CD4-positive, alpha-beta T cell (primary cell): Measurements from ENCODE around the gene ANKRD1. TPM values are rescaled to one million over a fixed set of nuclear protein-coding genes. Genes with fewer than 3 reads are reported as not detected.

ENCODE experiments used
- ATAC-seq: fragments of 200-7000 bp; cut with Tn5 transposase; one replicate; pipeline ENCODE4 v1.10.0; 2022; ENCODE audit warnings: mild to moderate bottlenecking; ENCODE audit not compliant: poor library complexity
- CTCF ChIA-PET: fragments of 350-600 bp; sonication (Branson Sonifier 250); formaldehyde crosslinking; loops from one replicate; lab custom pipeline; 2021; ENCODE audit warnings: antibody characterized with exemption, inconsistent platforms; lab: Charles Lee
- POLR2A ChIA-PET: fragments of 350-600 bp; sonication (Branson Sonifier 250); formaldehyde crosslinking; loops from one replicate; lab custom pipeline; 2021; ENCODE audit warnings: antibody characterized with exemption, inconsistent platforms; lab: Charles Lee
- DNase-seq, 14 experiments: peaks; one replicate each; pipeline ENCODE4 v3.0.0-alpha.2; 2013 to 2020; ENCODE audit warnings: mixed read lengths in 2 of 14
- H3K27ac ChIP-seq, 2 donors: one replicate each; pipeline versions ENCODE4 v1.5.1 to v1.7.0; 2013; ENCODE audit warnings: low read length in 2 of 2, low read depth in 1 of 2, mild to moderate bottlenecking in 1 of 2
- H3K27me3 ChIP-seq, 2 experiments: 1 replicate in 1 of 2; 2 replicates in 1 of 2; pipeline versions ENCODE4 v1.6.1 to v1.7.0; 2013; ENCODE audit warnings: low read length in 2 of 2, control low read depth in 1 of 2, mild to moderate bottlenecking in 1 of 2, moderate library complexity in 1 of 2; ENCODE audit not compliant: insufficient read depth in 2 of 2, control insufficient read depth in 1 of 2
- H3K36me3 ChIP-seq: one replicate; pipeline ENCODE4 v1.6.1; 2013; ENCODE audit warnings: low read length, control low read depth; ENCODE audit not compliant: insufficient read depth
- H3K4me1 ChIP-seq: one replicate; pipeline ENCODE4 v1.6.1; 2013; ENCODE audit warnings: low read length, control low read depth; ENCODE audit not compliant: insufficient read depth
- H3K4me3 ChIP-seq: one replicate; pipeline ENCODE4 v1.5.1; 2013; ENCODE audit warnings: mild to moderate bottlenecking, low read length, moderate library complexity
- H3K9me3 ChIP-seq, 2 experiments: 1 replicate in 1 of 2; 2 replicates in 1 of 2; pipeline versions ENCODE4 v1.6.1 to v1.7.0; 2013; ENCODE audit warnings: low read length in 2 of 2, mild to moderate bottlenecking in 2 of 2, control low read depth in 1 of 2, moderate library complexity in 1 of 2; ENCODE audit not compliant: control insufficient read depth in 1 of 2, insufficient read depth in 1 of 2
- H3K27ac Mint-ChIP-seq: one replicate; pipeline ENCODE4 v1.8.0; 2020; ENCODE audit warnings: mixed read lengths
- H3K27me3 Mint-ChIP-seq: one replicate; pipeline ENCODE4 v1.8.0; 2021; ENCODE audit warnings: mixed read lengths
- H3K36me3 Mint-ChIP-seq: one replicate; pipeline ENCODE4 v1.8.0; 2021; ENCODE audit warnings: low read depth, mixed read lengths
- H3K4me1 Mint-ChIP-seq: one replicate; pipeline ENCODE4 v1.8.0; 2021; ENCODE audit warnings: low read depth, mixed read lengths
- H3K4me3 Mint-ChIP-seq: one replicate; pipeline ENCODE4 v1.8.0; 2020; ENCODE audit warnings: mild to moderate bottlenecking, mixed read lengths
- H3K9me3 Mint-ChIP-seq: one replicate; pipeline ENCODE4 v1.8.0; 2020; ENCODE audit warnings: mixed read lengths
- CTCF ChIP-seq: fragments of 200-600 bp; IDR thresholded peaks from one replicate; pipeline ENCODE4 v1.8.0; 2022; ENCODE audit warnings: antibody characterized with exemption, mild to moderate bottlenecking
- intact Hi-C, 2 experiments: fragments of 100-400 bp; cut with DNase I in 1 of 2; cut with micrococcal nuclease in 1 of 2; formaldehyde crosslinking; loops; one replicate each; pipeline versions ENCODE4 v1.15.1 to v1.9.0; 2023 to 2025; cut with DNase I, micrococcal nuclease
- total RNA-seq, 174 experiments: library from RNA in 2 of 174; stranded (reverse) in 2 of 174; gene quantifications; one replicate each; pipeline ENCODE4 v1.2.3 and lab custom pipeline; 2021 to 2026

ANKRD1 gene
- total RNA-seq, 2 experiments from 2014 or later: not detected

GRCh38 chr10:90912174-90912573, 8.7 kb downstream of the ANKRD1 start:
- no peaks in the 10 kb centered on the region for H3K36me3 ChIP-seq
- H3K9me3 Mint-ChIP-seq: no peaks in the 10 kb centered on the region
- H3K27ac ChIP-seq: no peak overlapping the region
- peaks cover 12% of the 10 kb centered on the region for H3K36me3 Mint-ChIP-seq
- H3K27me3 Mint-ChIP-seq: peaks cover 4% of the 10 kb centered on the region
- no peak overlapping the region for H3K4me3 Mint-ChIP-seq
- H3K4me1 Mint-ChIP-seq: peaks cover 4% of the 10 kb centered on the region
- DNase-seq (no peak), ATAC-seq (no peak)
- intact Hi-C loops: loop anchor here in 1 of 2 experiments (10.0 kb wide), 1 partner anchor 163 kb away; no protein-coding TSS in a partner anchor
- H3K4me3 ChIP-seq: no peak overlapping the region
- peaks cover 4% of the 10 kb centered on the region for H3K4me1 ChIP-seq
- ChIA-PET CTCF (interaction anchor here (0.6 to 1.6 kb wide), 17 partner anchors 9 to 1280 kb away, joined by 3 to 12 read pairs (median 4); partner anchors contain the start of gene ANKRD1), POLR2A (interaction anchor here (1.1 kb wide), 1 partner anchor 338 kb away, joined by 4 read pairs; no protein-coding TSS in a partner anchor)
- no peaks in the 10 kb centered on the region for H3K9me3 ChIP-seq
- H3K27me3 ChIP-seq: no peaks in the 10 kb centered on the region
- no peak overlapping the region for H3K27ac Mint-ChIP-seq
- no peak for TF ChIP-seq CTCF

- peak; percentile 95 for ATAC-seq
- Histone ChIP-seq H3K27me3 (no peaks in the 10 kb centered on the region), H3K36me3 (no peaks in the 10 kb centered on the region), H3K27ac (no peak overlapping the region), H3K9me3 (no peaks in the 10 kb centered on the region), H3K4me1 (peaks cover 4% of the 10 kb centered on the region), H3K4me3 (no peak overlapping the region)
- DNase-seq: peak in 12 of 14 experiments; percentile 9 to 77 (median 26)
- TF ChIP-seq CTCF: peak; percentile 75
- no peak overlapping the region for H3K4me3 Mint-ChIP-seq
- no peaks in the 10 kb centered on the region for H3K9me3 Mint-ChIP-seq
- intact Hi-C loops: loop anchor here (1.0 to 10.0 kb wide), 3 partner anchors 95 to 340 kb away; no protein-coding TSS in a partner anchor
- no peak overlapping the region for H3K27ac Mint-ChIP-seq
- ChIA-PET CTCF (interaction anchor here (0.7 to 1.6 kb wide), 15 partner anchors 8 to 724 kb away, joined by 3 to 12 read pairs (median 4); partner anchors contain the start of gene ANKRD1), POLR2A (interaction anchor here (0.8 to 1.1 kb wide), 2 partner anchors 22 to 339 kb away, joined by 3 to 4 read pairs; no protein-coding TSS in a partner anchor)
- H3K36me3 Mint-ChIP-seq: peaks cover 19% of the 10 kb centered on the region
- no peaks in the 10 kb centered on the region for H3K27me3 Mint-ChIP-seq
- H3K4me1 Mint-ChIP-seq: peaks cover 4% of the 10 kb centered on the region
These were observed 9.5 kb downstream of the ANKRD1 start for GRCh38 chr10:90911133-90912051.

GRCh38 chr10:90906596-90906995, 14.3 kb downstream of the ANKRD1 start:
- Histone ChIP-seq H3K36me3 (peaks cover 15% of the 10 kb centered on the region), H3K9me3 (no peaks in the 10 kb centered on the region), H3K27me3 (no peaks in the 10 kb centered on the region), H3K4me3 (no peak overlapping the region), H3K4me1 (peaks cover 1% of the 10 kb centered on the region), H3K27ac (no peak overlapping the region)
- no peak for DNase-seq
- Mint-ChIP-seq H3K9me3 (no peaks in the 10 kb centered on the region), H3K27me3 (no peaks in the 10 kb centered on the region), H3K4me3 (no peak overlapping the region), H3K4me1 (peaks cover 1% of the 10 kb centered on the region), H3K27ac (no peak overlapping the region), H3K36me3 (peaks cover 63% of the 10 kb centered on the region)
- TF ChIP-seq CTCF: no peak
- ChIA-PET POLR2A (no interaction called here), CTCF (no interaction called here)
- intact Hi-C loops: loop anchor here in 1 of 2 experiments (5.0 kb wide), 1 partner anchor 101 kb away; no protein-coding TSS in a partner anchor
- ATAC-seq: no peak
